ENCODE data around the gene SIRPB1.

- TF ChIP-seq CEBPB (IDR thresholded peaks at IDR 0.05) (no peak), MYC (IDR thresholded peaks at IDR 0.05; ENCODE audit: borderline replicate concordance, low read length) (no peak), POLR2A (IDR thresholded peaks at IDR 0.05; ENCODE audit: low read length) (no peak), BHLHE40 (IDR thresholded peaks at IDR 0.05; ENCODE audit: low read depth, low read length) (no peak), SMC3 (IDR thresholded peaks at IDR 0.05) (no peak), KDM1A (IDR thresholded peaks at IDR 0.05; ENCODE audit: low read depth) (no peak), RNF2 (IDR thresholded peaks at IDR 0.05; ENCODE audit: borderline replicate concordance, low read depth) (no peak), KDM5A (IDR thresholded peaks at IDR 0.05) (no peak), RAD21 (conservative IDR thresholded peaks at IDR 0.05 in 1 of 2, IDR thresholded peaks at IDR 0.05 in 1 of 2) (no peak)
- TF ChIP-seq, protein P1, sequence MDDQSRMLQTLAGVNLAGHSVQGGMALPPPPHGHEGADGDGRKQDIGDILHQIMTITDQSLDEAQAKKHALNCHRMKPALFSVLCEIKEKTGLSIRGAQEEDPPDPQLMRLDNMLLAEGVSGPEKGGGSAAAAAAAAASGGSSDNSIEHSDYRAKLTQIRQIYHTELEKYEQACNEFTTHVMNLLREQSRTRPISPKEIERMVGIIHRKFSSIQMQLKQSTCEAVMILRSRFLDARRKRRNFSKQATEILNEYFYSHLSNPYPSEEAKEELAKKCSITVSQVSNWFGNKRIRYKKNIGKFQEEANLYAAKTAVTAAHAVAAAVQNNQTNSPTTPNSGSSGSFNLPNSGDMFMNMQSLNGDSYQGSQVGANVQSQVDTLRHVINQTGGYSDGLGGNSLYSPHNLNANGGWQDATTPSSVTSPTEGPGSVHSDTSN (IDR thresholded peaks at IDR 0.05): no peak
- TF ChIP-seq, protein P2, sequence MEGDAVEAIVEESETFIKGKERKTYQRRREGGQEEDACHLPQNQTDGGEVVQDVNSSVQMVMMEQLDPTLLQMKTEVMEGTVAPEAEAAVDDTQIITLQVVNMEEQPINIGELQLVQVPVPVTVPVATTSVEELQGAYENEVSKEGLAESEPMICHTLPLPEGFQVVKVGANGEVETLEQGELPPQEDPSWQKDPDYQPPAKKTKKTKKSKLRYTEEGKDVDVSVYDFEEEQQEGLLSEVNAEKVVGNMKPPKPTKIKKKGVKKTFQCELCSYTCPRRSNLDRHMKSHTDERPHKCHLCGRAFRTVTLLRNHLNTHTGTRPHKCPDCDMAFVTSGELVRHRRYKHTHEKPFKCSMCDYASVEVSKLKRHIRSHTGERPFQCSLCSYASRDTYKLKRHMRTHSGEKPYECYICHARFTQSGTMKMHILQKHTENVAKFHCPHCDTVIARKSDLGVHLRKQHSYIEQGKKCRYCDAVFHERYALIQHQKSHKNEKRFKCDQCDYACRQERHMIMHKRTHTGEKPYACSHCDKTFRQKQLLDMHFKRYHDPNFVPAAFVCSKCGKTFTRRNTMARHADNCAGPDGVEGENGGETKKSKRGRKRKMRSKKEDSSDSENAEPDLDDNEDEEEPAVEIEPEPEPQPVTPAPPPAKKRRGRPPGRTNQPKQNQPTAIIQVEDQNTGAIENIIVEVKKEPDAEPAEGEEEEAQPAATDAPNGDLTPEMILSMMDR (IDR thresholded peaks at IDR 0.05): no peak
Measured at GRCh38 chr20:1630186-1630585, 10.4 kb upstream of the SIRPB1 start.

All from A549 (cell line).